ENCODE measurements around the gene MS4A8.

The MS4A8 gene

DNA sequence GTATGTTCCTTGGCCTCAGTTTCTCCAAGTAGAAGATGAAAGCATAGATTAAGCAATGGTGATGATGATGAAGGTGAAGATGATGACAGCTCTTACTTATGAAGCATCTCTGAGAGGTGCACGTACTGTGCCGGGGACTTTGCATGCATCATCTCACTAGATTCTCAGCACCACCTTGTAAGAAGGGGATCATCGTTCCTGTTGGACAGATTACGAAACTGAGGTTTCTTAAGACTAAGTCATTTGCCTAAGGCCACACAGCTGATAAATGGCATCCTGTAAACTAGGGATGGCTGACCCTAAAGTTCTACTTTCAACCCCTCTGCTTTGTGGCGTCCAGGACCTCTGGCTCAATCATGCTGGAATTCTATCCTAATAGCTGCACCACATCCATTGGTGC is 65.9 kb downstream of the MS4A8 start:
- no peak for DNase-seq

All from NCI-H1417 (cell line).